Measurements from ENCODE around the gene ZNF512.
"Not testable (repeated sequence)": the region's sequence is repeated elsewhere in the genome, so short reads cannot be mapped to it uniquely, and the experiment has no call there.

The ZNF512 gene

GRCh38 chr2:27584597-27584996, 1.8 kb downstream of the ZNF512 start:
- no peak for DNase-seq

GRCh38 chr2:27587025-27587424, 4.2 kb downstream of the ZNF512 start:
- DNase-seq = no peak

GRCh38 chr2:27588308-27588707, 5.5 kb downstream of the ZNF512 start:
- no peak for DNase-seq

GRCh38 chr2:27591745-27592144, 8.9 kb downstream of the ZNF512 start:
- DNase-seq = no peak

GRCh38 chr2:27593240-27593639, 10.4 kb downstream of the ZNF512 start:
- no peak for DNase-seq

- DNase-seq = not testable (repeated sequence)
Observed at GRCh38 chr2:27594020-27594703, 11.3 kb downstream of the ZNF512 start.

GRCh38 chr2:27595412-27595811, 12.6 kb downstream of the ZNF512 start:
- not testable (repeated sequence) for DNase-seq

GRCh38 chr2:27596627-27597026, 13.8 kb downstream of the ZNF512 start:
- no peak for DNase-seq

- no peak for DNase-seq
Observed at GRCh38 chr2:27606611-27607010, 23.8 kb downstream of the ZNF512 start.

GRCh38 chr2:27613985-27614384, 31.1 kb downstream of the ZNF512 start:
- no peak for DNase-seq

- DNase-seq = no peak
Observed at GRCh38 chr2:27615316-27615715, 32.5 kb downstream of the ZNF512 start.

GRCh38 chr2:27621524-27621923, 38.7 kb downstream of the ZNF512 start:
- no peak for DNase-seq

- DNase-seq = no peak
Observed at GRCh38 chr2:27622921-27623384, 40.1 kb downstream of the ZNF512 start.

- no peak for DNase-seq
Observed at GRCh38 chr2:27624943-27625342, 42.1 kb downstream of the ZNF512 start.

- DNase-seq = not testable (repeated sequence)
Observed at GRCh38 chr2:27626323-27626722, 43.5 kb downstream of the ZNF512 start.

GRCh38 chr2:27626921-27627320, 44.1 kb downstream of the ZNF512 start:
- not testable (repeated sequence) for DNase-seq

- no peak for DNase-seq
Observed at GRCh38 chr2:27627963-27628766, 45.3 kb downstream of the ZNF512 start.

- peak; percentile 81 to 85 for DNase-seq
Observed at GRCh38 chr2:27628767-27629709, 46.2 kb downstream of the ZNF512 start, which contains the start of the genes CCDC121 and GPN1. CCDC121 (minus strand) TSS chr2:27629012; CDS start chr2:27627799, 1,213 bp downstream. GPN1 (plus strand) TSS chr2:27629050; CDS start chr2:27629059, 9 bp downstream.

GRCh38 chr2:27630257-27630656, 47.4 kb downstream of the ZNF512 start:
- not testable (repeated sequence) for DNase-seq

- no peak for DNase-seq
Observed at GRCh38 chr2:27634291-27634690, 51.4 kb downstream of the ZNF512 start.

GRCh38 chr2:27636766-27637165, 53.9 kb downstream of the ZNF512 start:
- no peak for DNase-seq

- DNase-seq = no peak
Observed at GRCh38 chr2:27638037-27638637, 55.3 kb downstream of the ZNF512 start.
